Activated CD4-positive, alpha-beta T cell treated with anti-CD3 and anti-CD28 coated beads for 48 hours (primary cell): Measurements from ENCODE around the gene ADCY9.
"Not testable (repeated sequence)": the region's sequence is repeated elsewhere in the genome, so short reads cannot be mapped to it uniquely, and the experiment has no call there.

Source experiments
- DNase-seq: peaks from one replicate; pipeline ENCODE4 v3.0.0-alpha.2; 2020

ADCY9 gene

DNA sequence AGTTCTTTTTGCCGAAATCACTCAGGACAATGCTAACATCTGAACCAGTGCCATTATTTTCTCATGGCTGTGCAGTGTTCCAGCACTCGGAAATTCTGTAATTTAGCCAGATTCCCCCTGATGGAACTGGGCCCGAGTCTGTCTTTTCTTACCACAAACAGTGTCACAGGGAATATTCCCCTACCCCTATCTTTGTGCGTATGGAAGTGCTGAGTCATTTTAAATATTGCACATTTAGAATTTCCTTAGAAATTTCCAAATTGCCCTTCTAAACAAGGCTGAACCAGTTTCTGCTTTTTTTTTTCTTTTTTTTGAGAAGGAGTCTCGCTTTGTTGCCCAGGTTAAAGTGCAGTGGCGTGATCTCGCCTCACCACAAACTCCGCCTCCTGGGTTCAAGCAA is 147.7 kb downstream of the ADCY9 start:
- no peak for DNase-seq

DNA sequence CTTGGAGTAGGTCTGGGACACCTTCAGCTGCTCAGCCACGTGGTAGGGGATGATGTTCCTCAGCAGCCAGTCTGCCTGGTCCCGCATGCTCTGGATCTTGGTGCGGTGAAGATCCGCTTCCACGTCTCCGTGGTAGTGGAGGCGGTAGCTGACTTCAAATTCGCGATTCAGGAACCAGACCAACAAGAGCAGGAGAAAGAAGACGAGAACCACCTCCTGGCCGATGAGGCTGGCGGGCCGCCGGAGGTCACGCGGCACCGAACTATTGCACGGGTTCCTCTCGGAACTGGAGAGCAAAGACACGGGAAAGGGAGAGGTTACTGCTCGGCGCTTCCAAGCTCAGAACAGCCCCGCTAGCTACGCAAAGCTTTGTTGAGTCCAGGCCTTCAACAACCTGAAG is 149.6 kb downstream of the ADCY9 start:
- no peak for DNase-seq

DNA sequence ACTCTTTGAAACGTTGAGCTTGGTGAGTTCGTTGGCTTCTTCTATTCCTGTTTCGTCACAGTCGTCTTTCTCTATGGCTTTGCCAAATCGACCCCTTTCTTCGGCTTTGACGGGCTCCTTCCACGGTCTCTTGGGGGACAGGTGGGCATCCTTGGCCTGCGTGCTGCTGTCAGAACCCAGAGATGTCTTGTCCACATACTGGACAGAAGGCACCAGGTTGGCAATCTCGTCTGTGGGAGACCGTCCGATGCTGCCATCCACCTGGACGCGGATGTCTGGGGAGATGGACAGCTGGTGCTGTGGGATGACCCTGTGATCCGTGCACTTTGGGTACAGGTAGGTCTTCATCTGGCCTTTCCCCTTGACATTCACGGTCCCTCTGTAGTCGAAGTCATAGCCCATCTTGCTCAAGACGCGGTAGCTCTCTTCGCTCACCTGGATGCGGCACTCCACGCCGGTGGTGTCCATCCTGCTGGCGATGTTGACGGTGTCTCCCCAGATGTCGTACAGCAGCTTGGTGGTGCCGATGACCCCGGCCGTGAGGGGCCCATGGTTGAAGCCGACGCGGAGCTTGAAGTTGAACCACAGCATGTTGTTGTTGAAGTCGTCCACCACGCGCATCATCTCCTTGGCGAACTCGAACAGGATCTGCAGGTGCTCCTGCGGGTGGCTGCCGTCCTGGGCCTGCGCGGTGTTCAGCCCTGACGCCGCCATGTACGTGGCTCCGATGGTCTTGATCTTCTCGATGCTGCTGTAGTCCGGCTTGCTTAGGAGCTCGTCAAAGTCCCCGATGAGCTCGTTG is 150.3 kb downstream of the ADCY9 start:
- no peak for DNase-seq

DNA sequence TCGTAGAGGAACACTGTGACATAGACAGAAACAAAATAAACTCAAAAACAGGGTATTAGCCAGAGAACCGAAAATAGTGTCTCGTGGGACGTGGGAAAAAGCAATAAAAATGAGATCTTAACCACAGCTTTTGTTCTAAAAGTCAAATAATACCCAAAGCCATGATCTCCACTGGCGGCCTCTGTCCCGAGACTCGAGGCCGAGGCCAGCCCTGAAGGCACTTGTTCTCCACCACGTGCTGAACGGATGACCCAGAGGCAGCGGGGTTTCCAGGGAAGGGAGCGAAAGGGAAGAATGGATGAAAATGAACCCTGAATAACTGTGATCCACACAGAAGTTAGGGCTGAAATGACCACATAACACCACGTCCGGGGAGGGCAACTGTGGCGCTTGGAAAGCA is 150.9 kb downstream of the ADCY9 start:
- DNase-seq, result no peak

DNA sequence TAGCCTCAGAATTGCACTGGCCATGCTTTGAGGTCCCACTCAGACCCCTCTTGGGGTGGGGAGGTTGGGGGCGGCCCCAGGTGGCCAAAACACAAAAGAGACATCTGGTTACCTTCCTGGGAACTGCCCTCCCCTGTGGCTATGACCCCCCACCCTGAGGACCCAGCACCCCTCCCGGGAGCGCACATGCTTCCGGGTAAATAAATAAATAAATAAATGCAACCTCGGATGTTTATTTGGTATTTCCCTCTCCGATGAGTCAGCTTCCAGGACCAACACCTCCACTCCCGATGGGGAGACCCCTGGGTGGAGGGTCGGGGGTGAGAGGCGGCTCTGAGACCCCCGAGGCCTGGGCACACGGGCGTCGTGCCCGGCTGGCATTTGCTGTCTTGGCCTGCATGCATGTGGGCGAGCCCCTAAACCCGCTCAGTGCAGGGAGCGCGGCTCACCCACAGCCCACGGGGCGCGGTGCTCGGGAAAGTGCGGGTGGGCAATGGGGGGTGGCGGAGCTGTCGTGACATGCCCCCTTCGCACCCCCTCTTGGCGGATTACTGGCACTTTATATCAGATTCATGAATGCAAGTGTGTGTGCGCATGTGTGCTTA is 151.5 kb downstream of the ADCY9 start:
- no peak for DNase-seq

DNA sequence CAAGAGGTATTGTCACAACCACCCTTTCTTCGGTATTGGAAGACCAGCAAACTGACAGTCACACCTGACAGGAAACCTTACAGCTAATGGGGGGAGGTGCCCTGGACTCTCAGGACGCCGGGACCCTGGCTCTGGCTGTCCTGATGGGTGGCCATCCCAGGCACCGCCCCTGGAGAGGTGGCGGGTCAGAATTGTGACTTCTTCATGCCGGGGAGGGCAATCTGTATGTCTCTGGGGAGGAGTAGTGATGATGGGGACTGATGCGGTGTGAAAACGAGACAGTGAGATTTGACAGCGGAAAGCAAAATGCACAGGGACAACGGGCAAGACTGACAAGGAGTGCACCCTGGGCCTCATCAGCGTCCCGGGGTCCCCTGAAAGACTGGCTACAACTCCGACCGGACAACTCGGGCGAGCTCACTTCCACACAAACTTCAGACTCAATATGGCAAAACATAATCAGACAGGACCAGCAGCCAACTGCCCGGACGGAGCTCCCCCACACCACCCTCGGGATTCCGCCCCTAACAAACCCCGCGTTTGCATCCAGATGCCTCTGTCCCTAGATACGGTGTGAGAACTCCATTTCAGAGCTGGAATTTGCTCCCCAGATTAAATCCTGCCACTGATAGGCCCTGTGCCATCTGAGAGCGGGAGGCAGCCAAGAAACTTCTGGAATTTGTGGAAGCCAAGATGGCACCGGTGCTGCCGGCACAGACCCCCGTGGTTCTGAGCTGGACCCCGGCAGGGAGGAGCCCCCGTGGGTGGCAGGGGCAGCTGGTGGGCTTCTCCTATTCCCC is 152.2 kb downstream of the ADCY9 start:
- DNase-seq, result no peak

DNA sequence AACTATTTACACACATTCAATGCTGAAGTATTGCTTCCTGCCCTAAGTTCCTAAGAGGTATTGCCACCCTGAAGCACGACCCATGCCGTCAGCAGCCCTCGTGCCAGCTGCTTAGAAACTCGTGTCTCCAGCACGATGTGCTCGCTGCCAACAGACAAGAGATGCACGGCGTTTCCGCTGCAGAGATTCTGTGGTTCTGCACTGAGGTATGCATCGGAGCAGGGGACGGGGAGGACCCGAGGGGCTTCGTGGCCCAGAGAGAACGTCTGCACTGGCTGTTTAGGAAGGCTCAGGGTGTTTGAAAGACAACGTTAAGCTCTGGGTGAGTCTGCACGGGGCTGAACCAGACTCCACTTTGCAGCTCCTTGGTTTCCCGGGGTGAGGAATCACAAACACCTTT is 153.0 kb downstream of the ADCY9 start:
- DNase-seq, result peak; percentile 20

DNA sequence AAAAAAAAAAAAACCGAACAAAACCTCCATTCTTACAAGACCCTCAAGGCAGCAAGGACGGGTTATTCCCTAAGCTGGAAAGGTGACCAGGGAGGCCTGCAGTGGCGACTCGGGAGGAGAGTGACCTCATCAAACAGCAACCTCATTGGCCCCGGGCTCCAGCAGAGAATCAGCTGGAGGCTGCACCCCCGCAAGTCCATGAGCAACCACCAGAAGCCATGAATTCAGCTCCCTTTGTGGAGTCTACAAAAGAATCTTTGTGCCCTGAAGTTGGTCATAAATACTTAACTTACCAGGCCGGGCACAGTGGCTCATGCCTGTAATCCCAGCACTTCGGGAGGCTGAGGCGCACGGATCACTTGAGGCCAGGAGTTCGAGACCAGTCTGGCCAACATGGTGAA is 154.8 kb downstream of the ADCY9 start:
- DNase-seq, result no peak

DNA sequence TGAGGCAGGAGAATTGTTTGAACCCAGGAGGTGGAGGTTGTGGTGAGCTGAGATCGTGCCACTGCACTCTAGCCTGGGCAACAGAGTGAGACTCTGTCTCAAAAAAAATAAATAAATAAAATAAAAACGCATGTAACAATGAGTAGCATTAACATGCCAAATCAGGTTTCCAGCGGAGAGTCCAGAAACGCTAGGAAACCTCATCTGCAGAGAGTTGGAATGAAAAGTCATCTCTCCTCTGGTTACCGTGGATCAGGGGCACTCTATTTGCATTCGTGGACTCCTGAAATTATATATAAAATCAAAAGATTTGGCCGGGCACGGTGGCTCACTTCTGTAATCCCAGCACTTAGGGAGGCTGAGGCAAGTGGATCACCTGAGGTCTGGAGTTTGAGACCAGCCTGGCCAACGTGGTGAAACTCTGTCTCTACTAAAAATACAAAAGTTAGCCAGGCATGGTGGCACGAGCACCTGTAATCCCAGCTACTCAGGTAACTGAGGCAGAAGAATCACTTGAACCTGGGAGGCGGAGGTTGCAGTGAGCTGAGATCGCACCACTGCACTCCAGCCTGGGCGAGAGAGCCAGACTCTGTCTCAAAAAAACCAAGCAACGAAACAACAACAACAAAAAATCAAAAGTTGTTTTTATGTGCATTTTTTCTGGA is 156.2 kb downstream of the ADCY9 start:
- DNase-seq, result not testable (repeated sequence)

DNA sequence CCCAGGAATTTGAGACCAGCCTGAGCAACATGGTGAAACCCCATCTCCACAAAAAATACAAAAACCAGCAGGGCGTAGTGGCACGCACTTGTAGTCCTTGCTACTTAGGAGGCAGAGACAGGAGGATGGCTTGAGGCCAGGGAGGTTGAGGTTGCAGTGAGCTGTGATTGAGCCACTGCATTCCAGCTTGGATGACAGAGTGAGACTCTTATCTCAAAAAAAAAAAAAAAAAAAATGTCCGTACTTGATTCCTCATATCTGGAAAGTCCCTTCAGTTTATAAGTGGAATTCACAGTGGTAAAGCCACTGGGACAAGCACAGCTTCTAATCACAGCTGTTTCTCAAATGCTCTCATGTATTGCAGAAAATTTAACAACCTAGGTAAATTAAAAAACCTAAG is 157.1 kb downstream of the ADCY9 start:
- DNase-seq, result no peak

DNA sequence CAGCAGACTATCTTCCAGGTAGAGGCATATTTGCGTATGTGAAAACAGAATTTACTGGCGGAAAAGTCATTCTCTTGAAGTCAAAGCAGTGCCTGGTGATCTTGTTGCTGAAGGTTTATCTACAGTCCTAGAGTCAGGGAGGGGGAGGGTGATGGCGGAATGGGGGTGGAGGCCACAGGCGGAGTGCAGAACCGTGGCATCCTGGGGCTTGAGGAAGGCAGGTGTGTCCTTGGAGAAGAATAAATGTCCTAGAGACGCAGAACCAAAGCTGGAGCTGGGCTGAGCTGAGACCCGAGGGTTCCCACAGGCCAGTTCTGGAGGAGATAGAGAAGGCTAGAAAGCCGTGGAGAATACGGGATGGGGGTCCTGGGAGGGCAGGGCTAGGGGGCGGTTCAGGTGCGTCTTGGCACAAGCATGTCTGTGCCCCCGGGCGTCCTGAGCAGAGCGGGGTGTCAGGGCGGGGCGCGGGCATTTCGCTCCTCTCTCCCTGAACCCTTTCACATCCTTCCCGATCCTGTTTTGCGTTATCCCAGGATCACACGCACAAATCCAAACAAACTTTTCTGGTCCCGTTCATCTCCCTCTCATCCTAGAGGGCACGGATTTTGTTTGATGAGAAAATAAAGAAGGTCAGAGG is 158.8 kb downstream of the ADCY9 start:
- no peak for DNase-seq

DNA sequence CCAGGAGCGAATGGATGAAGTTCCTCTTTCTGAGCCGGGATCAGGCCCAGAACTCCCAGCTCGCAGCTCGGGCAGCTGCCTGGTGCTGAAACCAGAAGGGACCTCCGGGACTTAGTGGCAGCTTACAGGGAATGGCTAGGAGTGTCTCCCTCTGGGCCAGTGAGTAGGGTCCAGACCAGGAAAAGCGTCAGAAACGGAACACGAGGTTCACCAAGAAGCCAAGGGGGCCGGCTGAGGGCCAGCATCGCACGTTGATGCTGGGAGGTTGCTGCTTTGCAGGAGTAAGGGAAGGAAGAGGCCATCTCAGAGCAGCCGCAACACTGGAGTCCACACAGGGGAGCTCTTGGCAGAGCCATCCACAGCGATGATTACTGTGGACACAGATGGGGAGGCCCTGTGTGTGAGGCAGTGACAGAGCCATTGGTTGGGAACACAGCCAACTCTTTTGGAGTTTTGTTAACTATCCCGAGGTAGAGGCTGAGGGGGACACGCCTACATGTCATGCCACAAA is 161.8 kb downstream of the ADCY9 start:
- DNase-seq, result no peak

DNA sequence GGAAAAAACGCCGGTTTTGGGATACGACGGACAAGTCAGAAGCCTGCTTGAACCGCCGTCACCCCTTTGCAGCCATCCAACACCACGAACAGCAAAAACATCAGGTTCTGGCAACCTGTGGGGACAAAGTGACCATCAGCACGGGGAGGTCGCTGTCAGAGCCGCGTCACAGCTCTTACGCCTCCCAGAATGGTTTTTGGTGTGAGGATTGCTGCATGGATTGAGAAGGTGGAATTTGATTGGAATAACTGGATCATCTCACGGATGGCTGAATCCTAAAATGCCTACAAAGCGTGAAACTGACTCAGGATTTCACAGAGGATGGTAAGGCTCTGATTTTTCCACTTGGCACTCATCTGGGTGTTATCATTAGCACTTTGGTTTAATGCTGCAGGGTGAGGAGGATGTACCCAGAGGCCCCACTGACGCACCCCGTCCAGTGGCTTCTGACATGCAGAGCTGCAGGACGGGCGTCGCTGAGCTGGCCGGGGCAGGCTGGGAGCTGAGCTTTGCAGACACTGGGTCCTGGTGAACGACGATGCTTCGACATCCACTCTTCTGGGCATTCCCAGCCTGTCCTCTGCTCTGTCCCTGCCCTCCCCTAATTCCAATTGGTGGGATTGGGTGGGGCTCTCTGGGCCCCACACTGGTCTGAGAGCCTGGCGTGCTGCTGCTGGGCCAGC is 162.4 kb downstream of the ADCY9 start:
- no peak for DNase-seq

DNA sequence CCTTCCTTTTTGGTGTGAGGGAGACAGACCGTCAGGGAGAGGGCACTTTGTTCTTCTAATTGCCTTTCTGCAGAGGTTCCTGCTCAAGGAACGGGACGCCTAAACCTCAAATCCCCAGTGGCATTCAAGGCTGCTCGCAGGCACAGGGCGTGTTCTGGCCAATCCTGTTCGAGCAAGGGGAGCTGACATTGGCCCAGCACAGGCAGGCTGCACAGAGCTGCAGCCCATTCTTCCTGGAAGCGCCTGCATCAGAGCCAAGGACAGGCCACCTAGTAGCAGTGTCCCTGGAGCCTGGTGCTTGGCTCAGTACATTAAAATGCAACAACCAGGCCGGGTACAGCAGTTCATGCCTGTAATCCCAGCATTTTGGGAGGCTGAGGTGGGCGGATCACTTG is 163.5 kb downstream of the ADCY9 start:
- no peak for DNase-seq

DNA sequence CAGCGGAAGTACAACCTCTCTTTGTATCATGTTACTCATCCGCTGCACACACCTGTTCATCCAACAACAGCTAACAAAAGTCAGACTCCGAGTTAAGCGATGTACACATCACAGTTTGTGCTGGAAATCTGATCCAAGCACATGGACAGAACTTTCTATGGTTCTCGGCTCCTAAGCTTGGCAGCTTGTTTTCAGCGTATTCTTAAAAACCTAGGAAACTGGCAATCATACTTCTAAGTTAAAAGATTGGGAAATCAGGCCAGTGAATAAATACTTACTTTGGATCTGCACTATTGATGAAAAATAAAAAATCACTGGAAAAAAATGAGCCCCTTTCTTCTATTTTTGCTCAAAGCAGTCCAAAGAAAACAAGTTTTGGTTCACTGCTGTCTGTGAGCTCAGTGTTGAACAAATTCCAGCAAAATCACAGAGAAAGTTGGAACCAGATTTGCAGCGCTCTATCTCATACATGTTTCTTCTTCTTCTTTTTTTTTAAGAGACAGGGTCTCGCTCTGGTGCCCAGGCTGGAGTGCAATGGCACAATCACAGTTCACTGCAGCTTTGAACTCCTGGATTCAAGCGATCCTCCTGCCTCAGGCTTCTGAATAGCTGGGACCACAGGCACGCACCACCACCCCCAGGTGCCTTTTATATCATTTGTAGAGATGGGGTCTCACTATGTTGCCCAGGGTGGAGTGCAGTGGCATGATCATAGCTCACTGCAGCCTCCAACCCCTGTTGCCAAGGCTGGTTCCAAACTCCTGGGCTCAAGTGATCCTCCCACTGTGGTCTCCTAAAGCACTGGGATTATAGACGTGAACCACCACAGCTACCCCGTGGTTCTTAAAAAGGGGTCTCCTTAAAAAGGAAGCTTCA is 164.1 kb downstream of the ADCY9 start:
- DNase-seq, result no peak

DNA sequence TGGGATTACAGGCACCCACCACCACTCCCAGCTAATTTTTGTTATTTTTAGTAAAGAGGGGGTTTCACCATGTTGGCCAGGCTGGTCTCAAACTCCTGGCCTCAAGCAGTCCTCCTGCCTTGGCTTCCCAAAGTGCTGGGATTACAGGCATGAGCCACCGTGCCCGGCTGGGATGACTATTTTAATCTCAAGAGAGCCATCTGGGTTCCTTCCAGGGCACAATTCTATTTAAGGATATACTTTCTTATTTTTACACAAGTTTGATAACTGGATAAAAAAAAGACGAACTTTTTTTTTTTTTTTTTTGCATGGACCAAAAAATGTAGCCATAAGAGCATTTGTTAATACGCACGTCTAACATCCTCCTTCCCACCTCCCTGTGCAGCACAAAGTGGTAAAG is 164.9 kb downstream of the ADCY9 start:
- DNase-seq, result not testable (repeated sequence)

DNA sequence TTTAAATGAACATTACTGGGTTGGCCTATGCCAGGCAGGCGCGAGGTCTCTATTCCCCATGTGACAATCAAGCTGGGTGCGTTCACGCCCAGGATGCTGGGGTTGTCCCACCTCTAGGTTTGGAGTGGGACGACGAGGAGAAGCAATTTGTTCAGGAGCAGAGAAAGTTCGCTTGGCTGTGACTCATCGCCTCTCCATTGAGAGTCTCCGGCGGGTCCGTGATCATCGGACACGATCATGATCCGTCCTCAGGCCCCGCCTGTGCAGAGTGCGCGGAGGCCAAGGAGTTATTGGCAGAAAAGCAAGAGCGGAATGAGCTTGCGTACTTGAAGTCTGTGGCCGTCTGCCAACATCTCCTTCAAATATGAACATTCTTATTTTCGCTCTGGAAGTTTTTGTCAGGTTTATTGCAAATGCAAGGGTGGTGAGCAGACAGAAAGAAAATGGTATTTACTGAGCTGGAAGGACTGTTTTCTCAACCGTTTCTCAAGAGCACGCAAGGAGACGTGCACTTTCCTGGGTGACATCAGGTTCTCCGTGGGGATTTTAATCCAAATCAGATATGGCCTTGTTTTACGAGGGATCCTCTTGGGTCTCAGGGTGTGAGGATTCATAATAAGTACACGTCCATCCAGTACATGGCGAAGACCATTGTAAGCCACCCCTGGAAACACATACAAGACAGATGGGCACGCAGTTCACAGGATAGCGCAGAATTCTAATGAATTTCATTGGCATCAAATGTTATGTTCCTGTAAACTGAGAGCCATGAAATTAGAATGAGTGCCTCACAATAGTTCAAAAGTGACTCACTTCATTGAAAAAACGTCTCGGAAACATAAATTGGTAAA is 165.7 kb downstream of the ADCY9 start:
- no peak for DNase-seq

DNA sequence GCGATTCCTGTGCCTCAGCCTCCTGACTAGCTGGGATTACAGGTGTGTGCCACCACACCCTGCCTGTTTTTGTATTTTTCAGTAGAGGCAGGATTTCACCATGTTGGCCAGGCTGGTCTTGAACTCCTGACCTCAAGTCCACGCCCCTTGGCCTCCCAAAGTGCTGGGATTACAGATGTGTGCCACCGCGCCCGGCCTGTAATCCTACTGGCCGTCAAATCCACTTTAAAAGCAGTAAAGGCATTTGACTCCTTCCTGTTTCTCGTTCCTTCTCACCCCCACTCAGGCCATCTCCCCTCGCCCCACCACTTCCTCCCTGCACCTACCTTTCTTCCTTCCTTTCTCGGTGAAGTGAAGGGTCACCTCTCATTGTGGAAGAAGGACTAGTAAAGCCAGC is 166.3 kb downstream of the ADCY9 start:
- no peak for DNase-seq

DNA sequence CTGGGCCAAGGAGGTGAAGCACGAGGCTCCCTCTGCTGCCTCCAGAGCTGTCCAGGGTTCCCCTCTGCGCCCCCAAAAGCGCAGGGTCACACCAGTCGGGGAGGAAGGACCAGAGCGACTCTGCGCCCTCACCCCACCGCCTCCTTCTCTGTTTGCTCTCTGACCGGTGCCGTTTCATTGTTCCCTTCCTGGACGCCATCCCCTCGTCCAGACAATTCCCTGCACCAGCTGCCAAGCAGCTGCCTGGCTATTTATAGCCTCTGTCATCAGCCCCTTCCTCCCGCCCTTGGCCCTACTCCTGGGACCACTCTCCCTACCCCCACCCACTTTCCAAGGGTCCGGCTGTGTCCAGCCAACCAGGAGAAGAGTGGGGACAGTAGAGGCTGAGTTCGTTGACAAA is 167.0 kb downstream of the ADCY9 start:
- no peak for DNase-seq

DNA sequence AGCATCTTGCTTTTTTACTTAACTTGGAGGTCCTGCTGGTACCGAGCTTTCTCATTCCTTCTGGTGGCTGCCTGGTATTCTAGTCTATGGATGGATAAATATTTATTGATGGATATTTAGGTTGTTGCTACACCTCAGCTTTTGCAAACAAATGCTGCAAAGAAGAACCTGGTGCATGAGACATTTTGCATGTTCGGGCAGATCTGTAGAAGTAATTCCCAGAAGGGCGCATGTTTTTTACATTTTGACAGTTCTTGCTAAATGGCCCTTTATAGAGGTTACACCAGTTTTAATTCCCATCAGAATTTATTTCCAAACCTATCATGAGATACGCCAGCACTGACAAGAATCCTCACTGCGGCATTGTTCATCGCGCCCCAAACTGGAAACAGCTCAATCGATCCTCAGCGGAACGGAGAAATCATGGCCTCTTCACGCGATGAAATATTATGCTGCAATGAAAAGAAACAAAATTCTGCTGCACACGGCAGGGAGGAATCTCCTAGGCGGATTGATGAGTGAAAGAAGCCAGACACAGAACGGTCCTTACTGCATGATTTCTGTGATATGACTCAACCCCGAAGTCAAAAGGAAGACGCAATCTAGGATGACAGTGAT is 167.8 kb downstream of the ADCY9 start:
- no peak for DNase-seq
